Mononuclear cell (primary cell): Measurements from ENCODE around the gene GTF2IRD1. TPM values are rescaled to one million over a fixed set of nuclear protein-coding genes. Genes with fewer than 3 reads are reported as not detected.
"Not testable (repeated sequence)": the region's sequence is repeated elsewhere in the genome, so short reads cannot be mapped to it uniquely, and the experiment has no call there.

ENCODE experiments used
- H3K27me3 ChIP-seq: 2 replicates; pipeline ENCODE4 v1.6.0; 2011; ENCODE audit warnings: low read length, control low read depth; ENCODE audit not compliant: insufficient read depth
- H3K4me1 ChIP-seq: 2 replicates; pipeline ENCODE4 v1.5.1; 2011; ENCODE audit warnings: mild to moderate bottlenecking, low read length, control low read depth; ENCODE audit not compliant: insufficient read depth
- H3K4me3 ChIP-seq: 2 replicates; pipeline ENCODE4 v1.5.1; 2011; ENCODE audit warnings: mild to moderate bottlenecking, low read length, moderate library complexity
- H3K9me3 ChIP-seq: 2 replicates; pipeline ENCODE4 v1.5.1; 2011; ENCODE audit warnings: low read depth, mild to moderate bottlenecking, control low read depth, low read length
- total RNA-seq: library from RNA; depleted of rRNA; stranded (reverse); fragments of >200 nt; gene quantifications from one replicate; pipeline ENCODE4 v1.2.3, GENCODE V29; 2012

The GTF2IRD1 gene
- total RNA-seq, 1 donor: 0.21 TPM

DNA sequence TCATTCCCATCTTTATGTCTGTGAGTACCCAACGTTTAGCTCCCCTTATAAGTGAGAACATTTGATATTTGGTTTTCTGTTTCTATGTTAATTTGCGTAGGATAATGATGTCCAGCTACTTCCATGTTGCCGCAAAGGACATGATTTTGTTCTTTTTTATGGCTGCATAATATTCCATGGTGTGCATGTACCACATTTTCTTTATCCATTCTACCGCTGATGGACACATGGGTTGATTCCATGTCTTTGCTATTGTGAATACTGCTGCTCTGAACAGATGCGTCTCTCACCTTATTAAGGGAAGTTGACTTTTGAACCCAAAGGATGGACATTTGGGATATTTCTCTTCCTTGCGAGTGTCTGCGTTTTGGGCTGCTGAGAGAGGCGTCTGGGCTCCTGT, 50.2 kb downstream of the GTF2IRD1 start:
- Histone ChIP-seq H3K9me3 (no peaks in the 10 kb centered on the region), H3K27me3 (no peaks in the 10 kb centered on the region), H3K4me3 (no peak overlapping the region), H3K4me1 (no peaks in the 10 kb centered on the region)

DNA sequence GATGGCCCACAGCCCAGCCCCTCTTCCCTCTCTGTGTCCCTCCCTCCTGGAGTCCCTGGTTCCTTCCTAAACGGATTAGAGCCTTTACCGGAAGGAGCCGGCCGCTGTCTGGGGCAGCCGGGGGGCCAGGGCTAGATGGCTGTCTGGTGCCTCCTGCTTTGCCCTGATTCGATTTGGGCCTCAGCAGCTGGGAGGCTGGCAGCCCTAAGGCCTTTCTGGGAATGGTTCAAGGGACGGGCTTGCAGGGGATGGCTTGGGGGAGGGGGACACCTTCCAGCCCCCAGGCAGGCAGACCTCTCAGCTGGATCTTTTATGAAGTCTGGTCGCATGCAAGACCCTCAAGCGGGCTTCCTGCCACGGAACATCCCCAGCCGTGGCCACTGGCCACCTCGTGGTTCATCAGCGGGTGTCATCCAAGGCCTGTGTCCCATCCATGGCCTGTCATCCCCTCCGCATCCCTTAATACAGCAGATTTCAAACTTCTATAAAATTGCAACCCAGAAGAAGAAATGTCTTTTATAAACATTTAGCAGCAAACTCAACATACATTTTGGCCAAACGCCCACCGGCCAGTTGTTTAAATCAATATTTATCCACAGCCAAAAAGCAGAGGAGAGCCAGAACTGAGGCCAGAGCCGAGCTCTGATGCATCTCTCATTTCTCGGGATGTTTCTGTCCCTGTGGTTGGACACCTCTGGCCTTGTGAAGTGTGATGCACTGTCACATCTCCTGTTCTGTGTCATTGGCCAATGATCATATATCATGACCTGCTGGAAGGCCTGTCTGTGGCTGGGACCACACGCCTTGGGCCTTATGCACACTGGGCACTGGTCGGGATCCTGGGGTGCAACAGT, 52.0 kb downstream of the GTF2IRD1 start:
- Histone ChIP-seq H3K9me3 (no peaks in the 10 kb centered on the region), H3K4me1 (no peaks in the 10 kb centered on the region), H3K4me3 (no peak overlapping the region), H3K27me3 (no peaks in the 10 kb centered on the region)

GRCh38 chr7:74506325-74506724, 52.6 kb downstream of the GTF2IRD1 start:
- Histone ChIP-seq H3K4me3 (no peak overlapping the region), H3K4me1 (no peaks in the 10 kb centered on the region), H3K27me3 (no peaks in the 10 kb centered on the region), H3K9me3 (no peaks in the 10 kb centered on the region)

DNA sequence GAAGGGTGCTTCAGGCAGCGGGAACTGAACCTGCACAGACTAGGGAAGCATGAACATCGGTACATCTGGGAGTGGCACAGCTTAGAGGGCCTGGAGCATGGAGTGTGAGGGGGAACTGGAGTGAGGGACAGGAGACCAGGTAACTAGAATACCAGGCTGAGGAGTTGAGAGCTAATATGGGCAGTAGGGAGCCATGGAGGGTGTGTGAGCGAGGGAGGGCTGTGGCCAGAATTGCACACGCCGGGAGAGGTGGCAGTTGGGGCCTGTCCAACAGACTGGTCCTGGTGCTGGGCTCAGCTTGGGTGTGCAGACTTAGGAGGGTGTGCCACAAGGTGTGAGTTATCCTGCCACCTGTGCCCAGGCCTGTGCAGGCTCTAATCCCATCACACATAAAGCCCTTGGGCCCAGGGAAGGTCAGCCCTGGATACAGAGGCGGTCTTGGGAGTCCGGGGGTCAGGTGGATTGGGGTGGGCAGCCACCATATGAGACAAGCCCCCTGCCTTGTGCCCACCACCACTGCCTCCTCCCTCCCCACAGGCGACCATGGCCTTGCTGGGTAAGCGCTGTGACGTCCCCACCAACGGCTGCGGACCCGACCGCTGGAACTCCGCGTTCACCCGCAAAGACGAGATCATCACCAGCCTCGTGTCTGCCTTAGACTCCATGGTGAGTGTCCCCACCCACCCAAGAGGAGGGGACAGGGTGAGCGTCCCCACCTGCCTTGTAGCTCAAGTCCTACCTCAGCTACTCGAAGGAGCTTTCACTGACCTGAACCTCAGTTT, 54.0 kb downstream of the GTF2IRD1 start:
- Histone ChIP-seq H3K9me3 (no peaks in the 10 kb centered on the region), H3K4me3 (no peak overlapping the region), H3K4me1 (no peaks in the 10 kb centered on the region), H3K27me3 (no peaks in the 10 kb centered on the region)

GRCh38 chr7:74509453-74509852, 55.7 kb downstream of the GTF2IRD1 start:
- not testable (repeated sequence) for H3K9me3 ChIP-seq, H3K4me1 ChIP-seq, H3K27me3 ChIP-seq, H3K4me3 ChIP-seq

- no peaks in the 10 kb centered on the region for H3K9me3 ChIP-seq
These were observed 57.6 kb downstream of the GTF2IRD1 start for GRCh38 chr7:74511345-74511744.

DNA sequence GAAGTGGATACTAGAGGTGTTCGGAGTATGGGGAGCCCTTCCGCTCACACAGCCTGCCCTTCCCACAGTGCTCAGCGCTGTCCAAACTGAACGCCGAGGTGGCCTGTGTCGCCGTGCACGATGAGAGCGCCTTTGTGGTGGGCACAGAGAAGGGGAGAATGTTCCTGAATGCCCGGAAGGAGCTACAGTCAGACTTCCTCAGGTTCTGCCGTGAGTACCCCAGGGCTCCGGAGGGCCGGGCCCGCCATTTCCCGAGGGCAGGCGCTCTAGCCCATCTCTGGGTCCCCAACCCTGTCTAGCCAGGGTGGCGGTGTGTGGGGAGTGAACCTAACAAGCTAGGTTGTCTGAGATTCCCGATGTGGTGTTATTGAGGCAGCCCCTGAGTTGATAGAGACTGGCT, 59.1 kb downstream of the GTF2IRD1 start:
- no peak overlapping the region for H3K4me3 ChIP-seq
- H3K27me3 ChIP-seq: no peaks in the 10 kb centered on the region
- H3K4me1 ChIP-seq: no peaks in the 10 kb centered on the region
- no peaks in the 10 kb centered on the region for H3K9me3 ChIP-seq

More at GRCh38 chr7:74511345-74511744, 57.6 kb downstream of the GTF2IRD1 start:
- Histone ChIP-seq H3K4me1 (no peaks in the 10 kb centered on the region), H3K4me3 (no peak overlapping the region), H3K27me3 (no peaks in the 10 kb centered on the region)

- Histone ChIP-seq H3K4me1 (no peaks in the 10 kb centered on the region), H3K27me3 (no peaks in the 10 kb centered on the region), H3K4me3 (no peak overlapping the region), H3K9me3 (no peaks in the 10 kb centered on the region)
These were observed 60.5 kb downstream of the GTF2IRD1 start for GRCh38 chr7:74514131-74514591.

GRCh38 chr7:74515276-74515675, 61.6 kb downstream of the GTF2IRD1 start:
- Histone ChIP-seq H3K27me3 (no peaks in the 10 kb centered on the region), H3K4me1 (no peaks in the 10 kb centered on the region), H3K4me3 (no peak overlapping the region), H3K9me3 (no peaks in the 10 kb centered on the region)

- Histone ChIP-seq H3K4me1 (no peaks in the 10 kb centered on the region), H3K9me3 (no peaks in the 10 kb centered on the region), H3K4me3 (no peak overlapping the region), H3K27me3 (no peaks in the 10 kb centered on the region)
These were observed 62.5 kb downstream of the GTF2IRD1 start for GRCh38 chr7:74516214-74516613.

- Histone ChIP-seq H3K4me1 (no peaks in the 10 kb centered on the region), H3K9me3 (no peaks in the 10 kb centered on the region), H3K27me3 (no peaks in the 10 kb centered on the region), H3K4me3 (no peak overlapping the region)
These were observed 64.3 kb downstream of the GTF2IRD1 start for GRCh38 chr7:74518041-74518440.

DNA sequence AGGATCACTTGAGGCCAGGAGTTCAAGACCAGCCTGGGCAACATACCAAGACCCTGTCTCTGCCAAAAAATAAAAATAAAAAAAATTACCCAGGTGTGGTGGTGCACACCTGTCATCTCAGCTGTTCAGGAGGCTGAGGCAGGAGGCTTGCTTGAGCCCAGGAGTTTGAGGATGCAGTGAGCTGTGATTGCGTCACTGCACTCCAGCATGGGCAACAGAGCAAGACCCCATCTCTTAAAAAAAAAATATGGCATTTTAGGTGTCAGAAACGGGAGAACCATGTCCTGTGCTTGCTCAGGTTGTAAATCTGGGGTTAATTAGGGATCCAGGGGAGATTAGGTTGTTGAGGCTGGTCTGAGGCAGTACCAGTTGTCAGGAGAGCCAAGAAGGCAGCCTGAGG, 64.9 kb downstream of the GTF2IRD1 start:
- H3K9me3 ChIP-seq: no peaks in the 10 kb centered on the region
- no peak overlapping the region for H3K4me3 ChIP-seq
- H3K27me3 ChIP-seq: no peaks in the 10 kb centered on the region
- H3K4me1 ChIP-seq: no peaks in the 10 kb centered on the region

DNA sequence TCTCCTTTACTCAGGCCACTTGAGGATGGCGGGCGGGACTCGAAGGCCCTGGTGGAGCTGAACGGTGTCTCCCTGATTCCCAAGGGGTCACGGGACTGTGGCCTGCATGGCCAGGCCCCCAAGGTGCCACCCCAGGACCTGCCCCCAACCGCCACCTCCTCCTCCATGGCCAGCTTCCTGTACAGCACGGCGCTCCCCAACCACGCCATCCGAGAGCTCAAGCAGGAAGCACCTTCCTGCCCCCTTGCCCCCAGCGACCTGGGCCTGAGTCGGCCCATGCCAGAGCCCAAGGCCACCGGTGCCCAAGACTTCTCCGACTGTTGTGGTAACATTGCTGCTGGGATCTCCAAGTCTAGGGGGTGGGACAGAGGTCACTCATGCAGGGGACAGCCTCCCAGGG, 65.7 kb downstream of the GTF2IRD1 start:
- H3K4me3 ChIP-seq: no peak overlapping the region
- no peaks in the 10 kb centered on the region for H3K27me3 ChIP-seq
- no peaks in the 10 kb centered on the region for H3K4me1 ChIP-seq

GRCh38 chr7:74521855-74522254, 68.1 kb downstream of the GTF2IRD1 start:
- no peaks in the 10 kb centered on the region for H3K27me3 ChIP-seq
- no peaks in the 10 kb centered on the region for H3K4me1 ChIP-seq
- H3K9me3 ChIP-seq: no peaks in the 10 kb centered on the region
- H3K4me3 ChIP-seq: no peak overlapping the region

More for the DNA sequence above, 65.7 kb downstream of the GTF2IRD1 start:
- H3K9me3 ChIP-seq: no peaks in the 10 kb centered on the region

DNA sequence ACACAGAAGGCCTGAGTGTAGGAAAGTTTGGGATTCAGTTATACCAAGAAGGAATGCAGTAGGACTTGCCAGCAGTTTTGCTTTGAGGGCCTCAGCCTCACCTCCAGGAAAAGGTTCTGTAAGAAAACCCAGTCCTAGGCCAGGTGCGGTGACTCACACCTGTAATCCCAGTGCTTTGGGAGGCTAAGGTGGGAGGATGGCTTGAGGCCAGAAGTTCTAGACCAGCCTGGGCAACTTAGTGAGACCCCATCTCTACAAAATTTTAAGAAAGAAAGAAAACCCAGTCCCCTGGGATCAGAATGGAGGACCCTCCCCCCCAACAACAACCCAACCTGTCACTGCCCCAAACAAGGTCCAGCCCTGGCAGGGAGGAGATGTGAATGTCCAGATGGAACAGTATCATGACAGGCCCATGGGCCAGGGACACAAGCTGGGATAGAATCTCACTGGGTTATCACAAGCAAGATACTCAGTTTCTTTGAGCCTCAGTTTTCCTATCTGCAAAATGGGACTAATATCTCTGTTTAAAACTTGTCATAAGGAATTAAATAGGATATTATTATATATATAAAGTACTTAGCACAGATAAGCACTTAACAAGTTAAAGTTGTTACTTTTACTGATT, 68.7 kb downstream of the GTF2IRD1 start:
- Histone ChIP-seq H3K9me3 (no peaks in the 10 kb centered on the region), H3K27me3 (no peaks in the 10 kb centered on the region), H3K4me3 (no peak overlapping the region), H3K4me1 (no peaks in the 10 kb centered on the region)
